Measurements from ENCODE around the gene SLC14A1. TPM values are rescaled to one million over a fixed set of nuclear protein-coding genes. Genes with fewer than 3 reads are reported as not detected.
A peak's percentile ranks its signal among the peaks of the same experiment; 100 is the strongest.

Gene SLC14A1
- total RNA-seq, 1 experiment from 2014 or later: 5.9 TPM

- peak; percentile 11 for DNase-seq (ENCODE audit: low spot score)
Measured at GRCh38 chr18:45793264-45793965, 69.4 kb downstream of the SLC14A1 start.

- DNase-seq (ENCODE audit: low spot score): peak; percentile 23
Measured at GRCh38 chr18:45801416-45802004, 77.5 kb downstream of the SLC14A1 start.

Small RNA genes within 50 kb of the gene (small RNA-seq; reads per million reads assigned to genes)
- gene AC087685.1: not detected

Other genes starting within 250 kb of the SLC14A1 start
- gene SLC14A2, start 108.7 kb upstream of the SLC14A1 start, total RNA-seq (2014; rRNA removed; shearing (Covaris generic)): not detected in 2 replicates
- 3.5 and 5.5 TPM in 2 replicates for gene SIGLEC15, start 101.5 kb downstream of the SLC14A1 start, total RNA-seq (2014; rRNA removed; shearing (Covaris generic))
- gene EPG5, start 243.1 kb downstream of the SLC14A1 start, total RNA-seq (2014; rRNA removed; shearing (Covaris generic)): 4.5 and 6.6 TPM in 2 replicates